ENCODE data around the gene RILP.

DNA sequence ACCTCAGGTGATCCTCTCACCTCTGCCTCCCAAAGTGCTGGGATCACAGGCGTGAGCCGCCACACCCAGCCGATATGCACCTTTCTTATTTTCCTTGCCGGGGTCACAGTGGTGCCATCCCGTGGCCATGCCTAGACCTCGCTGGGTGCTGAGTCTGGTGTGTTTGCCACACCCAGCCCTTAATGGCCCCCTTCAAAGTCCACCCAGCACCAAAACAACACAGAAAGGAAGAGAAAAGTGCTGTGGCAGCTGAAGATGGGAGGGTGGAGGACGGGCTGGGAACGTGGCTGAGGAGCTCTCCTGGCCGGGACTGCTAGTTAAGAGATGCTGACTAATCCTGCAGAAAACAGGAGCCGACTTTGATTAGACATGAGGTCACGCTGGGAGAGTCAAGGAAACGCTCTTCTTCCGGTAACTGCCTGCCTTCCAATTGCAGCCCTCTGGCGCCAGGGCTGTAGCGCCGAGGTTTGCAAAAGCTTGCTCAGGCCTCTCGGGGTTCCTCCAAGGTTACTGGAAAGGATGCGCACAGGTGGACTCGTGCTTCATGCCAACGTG is 32.0 kb downstream of the RILP start:
- TF ChIP-seq, protein P1, sequence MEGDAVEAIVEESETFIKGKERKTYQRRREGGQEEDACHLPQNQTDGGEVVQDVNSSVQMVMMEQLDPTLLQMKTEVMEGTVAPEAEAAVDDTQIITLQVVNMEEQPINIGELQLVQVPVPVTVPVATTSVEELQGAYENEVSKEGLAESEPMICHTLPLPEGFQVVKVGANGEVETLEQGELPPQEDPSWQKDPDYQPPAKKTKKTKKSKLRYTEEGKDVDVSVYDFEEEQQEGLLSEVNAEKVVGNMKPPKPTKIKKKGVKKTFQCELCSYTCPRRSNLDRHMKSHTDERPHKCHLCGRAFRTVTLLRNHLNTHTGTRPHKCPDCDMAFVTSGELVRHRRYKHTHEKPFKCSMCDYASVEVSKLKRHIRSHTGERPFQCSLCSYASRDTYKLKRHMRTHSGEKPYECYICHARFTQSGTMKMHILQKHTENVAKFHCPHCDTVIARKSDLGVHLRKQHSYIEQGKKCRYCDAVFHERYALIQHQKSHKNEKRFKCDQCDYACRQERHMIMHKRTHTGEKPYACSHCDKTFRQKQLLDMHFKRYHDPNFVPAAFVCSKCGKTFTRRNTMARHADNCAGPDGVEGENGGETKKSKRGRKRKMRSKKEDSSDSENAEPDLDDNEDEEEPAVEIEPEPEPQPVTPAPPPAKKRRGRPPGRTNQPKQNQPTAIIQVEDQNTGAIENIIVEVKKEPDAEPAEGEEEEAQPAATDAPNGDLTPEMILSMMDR (optimal IDR thresholded peaks at IDR 0.05 in 1 of 3, IDR thresholded peaks at IDR 0.05 in 1 of 3, conservative IDR thresholded peaks at IDR 0.05 in 1 of 3; ENCODE audit: extremely low read depth in 1 of 3, insufficient read depth in 2 of 3, low read length in 3 of 3), result peak in 2 of 3 experiments; percentile 23 to 54
- TF ChIP-seq EZH2 (IDR thresholded peaks at IDR 0.05; ENCODE audit: low read length), result no peak

Data from keratinocyte (primary cell).